ENCODE data around the gene TAS1R3. TPM values are rescaled to one million over a fixed set of nuclear protein-coding genes. Genes with fewer than 3 reads are reported as not detected.

Gene TAS1R3
- total RNA-seq, 1 experiment from 2014 or later = 0.22 TPM

GRCh38 chr1:1324524-1325287 lies 6.4 kb upstream of the TAS1R3 start, which contains the start of the genes CPTP and INTS11 (continued):
- TF ChIP-seq ZBTB43 (CRISPR knock-in tag; IDR thresholded peaks at IDR 0.05) (peak; percentile 71; the same call in 1 of the 2 replicates), ZNF138 (CRISPR knock-in tag; conservative IDR thresholded peaks at IDR 0.05) (no peak), CTCF (IDR thresholded peaks at IDR 0.05) (no peak), FOXK1 (CRISPR knock-in tag; IDR thresholded peaks at IDR 0.05) (peak; percentile 69), NFYB (CRISPR knock-in tag; conservative IDR thresholded peaks at IDR 0.05; ENCODE audit: low read depth) (peak; percentile 84), SMAD3 (CRISPR knock-in tag; IDR thresholded peaks at IDR 0.05; ENCODE audit: borderline replicate concordance) (no peak), FOXP1 (CRISPR knock-in tag; IDR thresholded peaks at IDR 0.05; ENCODE audit: borderline replicate concordance) (peak; percentile 60), FOXJ3 (CRISPR knock-in tag; IDR thresholded peaks at IDR 0.05; ENCODE audit: borderline replicate concordance) (no peak), NFE2L1 (CRISPR knock-in tag; IDR thresholded peaks at IDR 0.05) (no peak), FOXP4 (CRISPR knock-in tag; IDR thresholded peaks at IDR 0.05) (peak; percentile 66; the same call in 1 of the 2 replicates), JUN (CRISPR knock-in tag; IDR thresholded peaks at IDR 0.05) (no peak), MXD4 (CRISPR knock-in tag; IDR thresholded peaks at IDR 0.05; ENCODE audit: borderline replicate concordance) (no peak), RORB (CRISPR knock-in tag; IDR thresholded peaks at IDR 0.05) (no peak), CREM (CRISPR knock-in tag; IDR thresholded peaks at IDR 0.05) (0 out of 2 replicates have a peak, but pooled peaks have one; percentile 4), ZNF532 (CRISPR knock-in tag; IDR thresholded peaks at IDR 0.05; ENCODE audit: borderline replicate concordance) (no peak), TEAD1 (CRISPR knock-in tag; IDR thresholded peaks at IDR 0.05) (0 out of 2 replicates have a peak, but pooled peaks have one; percentile 34), ZNF281 (CRISPR knock-in tag; IDR thresholded peaks at IDR 0.05) (no peak), CDX4 (CRISPR knock-in tag; IDR thresholded peaks at IDR 0.05; ENCODE audit: borderline replicate concordance) (no peak), SOX15 (CRISPR knock-in tag; IDR thresholded peaks at IDR 0.05) (no peak), SP1 (CRISPR knock-in tag; conservative IDR thresholded peaks at IDR 0.05) (peak; percentile 88), OVOL2 (CRISPR knock-in tag; IDR thresholded peaks at IDR 0.05; ENCODE audit: borderline replicate concordance) (no peak), NR1H2 (CRISPR knock-in tag; IDR thresholded peaks at IDR 0.05) (no peak), ZMAT4 (CRISPR knock-in tag; IDR thresholded peaks at IDR 0.05) (no peak), NR3C1 (CRISPR knock-in tag; conservative IDR thresholded peaks at IDR 0.05; ENCODE audit: low read depth) (no peak), NR2C2 (CRISPR knock-in tag; IDR thresholded peaks at IDR 0.05) (no peak), CBFB (CRISPR knock-in tag; IDR thresholded peaks at IDR 0.05; ENCODE audit: low read depth) (no peak), TEAD4 (CRISPR knock-in tag; IDR thresholded peaks at IDR 0.05) (no peak)

All from WTC11 (cell line).